Prostate gland (tissue), 2 donors: ENCODE measurements around the gene SAMD9L.

ENCODE experiments used
- CTCF ChIP-seq, 4 experiments: fragments of 200-600 bp in 2 of 4; fragments of 450-650 bp in 2 of 4; sonication (generic) in 2 of 4; IDR thresholded peaks; 1 replicate in 3 of 4; 2 replicates in 1 of 4; pipeline ENCODE4 v1.5.1; 2016 to 2019; ENCODE audit warnings: antibody characterized with exemption in 4 of 4, mild to moderate bottlenecking in 2 of 4, moderate library complexity in 2 of 4
- POLR2A ChIP-seq: fragments of 450-650 bp; IDR thresholded peaks from one replicate; pipeline ENCODE4 v1.6.1; 2016; ENCODE audit warnings: antibody characterized with exemption, mild to moderate bottlenecking
- POLR2AphosphoS5 ChIP-seq: sonication (generic); formaldehyde crosslinking; IDR thresholded peaks from one replicate; pipeline ENCODE4 v1.6.1; 2017; ENCODE audit warnings: antibody characterized with exemption

DNA sequence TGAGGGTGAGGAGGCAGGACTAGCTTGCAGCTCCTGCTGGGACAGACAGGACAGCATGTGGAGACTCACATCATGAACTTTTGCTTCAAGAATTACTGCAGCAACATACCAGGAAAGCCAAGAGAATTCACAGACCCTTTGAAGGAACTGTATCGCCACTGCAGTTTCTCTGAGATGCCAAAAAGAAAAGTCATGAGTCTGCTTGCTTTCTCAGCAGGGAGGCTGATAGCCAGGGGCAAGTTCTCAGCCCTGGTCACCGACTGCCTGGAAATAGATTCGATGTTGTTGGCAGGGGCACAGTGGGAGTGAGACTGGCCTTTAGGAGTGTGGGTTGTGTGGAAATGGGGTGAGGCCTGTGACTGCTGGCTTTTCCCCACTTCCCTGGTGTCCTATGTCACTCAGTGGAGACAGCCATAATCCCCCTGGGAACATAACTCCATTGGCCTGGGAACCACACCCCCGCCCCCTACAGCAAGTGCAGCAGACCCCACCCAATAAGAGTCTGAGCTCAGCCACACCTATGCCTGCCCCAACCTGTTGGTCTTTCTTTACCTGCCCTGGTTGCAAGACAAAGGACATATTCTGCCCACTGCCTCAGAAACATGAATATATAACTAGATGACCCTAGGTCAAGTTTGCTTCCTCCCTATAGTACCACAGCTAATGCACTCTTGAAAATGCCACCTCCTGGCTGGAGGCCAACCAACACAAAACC, 28.8 kb downstream of the SAMD9L start:
- TF ChIP-seq POLR2A: no peak
- TF ChIP-seq POLR2AphosphoS5: no peak
- TF ChIP-seq CTCF (IDR thresholded peaks at IDR 0.05): no peak
